NB4 (cell line): Measurements from ENCODE around the gene RPL41.
A peak's percentile ranks its signal among the peaks of the same experiment; 100 is the strongest.

ENCODE experiments used
- DNase-seq: peaks from one replicate; pipeline ENCODE4 v3.0.0; 2010; ENCODE audit warnings: low read depth
- H3K4me3 ChIP-seq: one replicate; pipeline ENCODE4 v1.5.1; 2011; ENCODE audit warnings: mild to moderate bottlenecking, low read depth, low read length, moderate library complexity
- MYC ChIP-seq: IDR thresholded peaks from 2 replicates; pipeline ENCODE4 v1.6.1; 2011; ENCODE audit warnings: low read depth, low read length
- POLR2A ChIP-seq: IDR thresholded peaks from 2 replicates; pipeline ENCODE4 v1.6.1; 2011; ENCODE audit warnings: mild to moderate bottlenecking; ENCODE audit not compliant: insufficient read length; ENCODE audit errors: extremely low read depth
- TF ChIP-seq, protein P1 (sequence below): IDR thresholded peaks from one replicate; pipeline ENCODE4 v1.5.1; 2012; ENCODE audit warnings: low read depth, low read length
- TF ChIP-seq, protein P2 (sequence below): IDR thresholded peaks from 2 replicates; pipeline ENCODE4 v1.6.1; 2011; ENCODE audit warnings: low read depth, low read length

Gene RPL41

DNA sequence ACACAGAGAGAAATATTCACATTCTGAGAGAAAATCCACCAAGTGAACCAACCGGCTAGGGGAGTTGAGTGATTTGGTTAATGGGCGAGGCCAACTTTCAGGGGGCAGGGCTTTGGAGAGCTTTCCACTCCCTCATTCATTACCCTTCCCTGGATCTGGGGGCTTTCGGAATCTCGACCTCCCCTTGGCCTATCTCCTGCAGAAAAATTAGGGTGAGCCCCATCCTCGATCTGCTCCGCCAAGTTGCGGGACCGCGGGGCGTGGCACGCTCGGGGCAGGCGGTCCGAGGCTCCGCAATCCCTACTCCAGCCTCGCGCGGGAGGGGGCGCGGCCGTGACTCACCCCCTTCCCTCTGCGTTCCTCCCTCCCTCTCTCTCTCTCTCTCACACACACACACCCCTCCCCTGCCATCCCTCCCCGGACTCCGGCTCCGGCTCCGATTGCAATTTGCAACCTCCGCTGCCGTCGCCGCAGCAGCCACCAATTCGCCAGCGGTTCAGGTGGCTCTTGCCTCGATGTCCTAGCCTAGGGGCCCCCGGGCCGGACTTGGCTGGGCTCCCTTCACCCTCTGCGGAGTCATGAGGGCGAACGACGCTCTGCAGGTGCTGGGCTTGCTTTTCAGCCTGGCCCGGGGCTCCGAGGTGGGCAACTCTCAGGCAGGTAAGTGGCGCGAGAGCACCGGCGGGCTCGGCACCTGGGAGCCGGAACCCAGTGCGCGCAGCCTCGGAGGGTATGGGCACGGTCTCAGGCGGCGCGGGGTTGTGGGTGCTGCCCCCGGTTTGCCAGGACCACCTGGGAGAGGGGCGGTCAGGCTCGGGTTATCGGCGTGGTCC lies 36.5 kb upstream of the RPL41 start, which contains the start of gene ERBB3:
TSS of gene ERBB3 (plus strand) at position 443 of the 833 bp plus-strand sequence. CDS start at position 579, 136 bp downstream.
- DNase-seq = peak; percentile 82
- peak within 1 kb of the TSS; percentile 57 for H3K4me3 ChIP-seq
- TF ChIP-seq, protein P1, sequence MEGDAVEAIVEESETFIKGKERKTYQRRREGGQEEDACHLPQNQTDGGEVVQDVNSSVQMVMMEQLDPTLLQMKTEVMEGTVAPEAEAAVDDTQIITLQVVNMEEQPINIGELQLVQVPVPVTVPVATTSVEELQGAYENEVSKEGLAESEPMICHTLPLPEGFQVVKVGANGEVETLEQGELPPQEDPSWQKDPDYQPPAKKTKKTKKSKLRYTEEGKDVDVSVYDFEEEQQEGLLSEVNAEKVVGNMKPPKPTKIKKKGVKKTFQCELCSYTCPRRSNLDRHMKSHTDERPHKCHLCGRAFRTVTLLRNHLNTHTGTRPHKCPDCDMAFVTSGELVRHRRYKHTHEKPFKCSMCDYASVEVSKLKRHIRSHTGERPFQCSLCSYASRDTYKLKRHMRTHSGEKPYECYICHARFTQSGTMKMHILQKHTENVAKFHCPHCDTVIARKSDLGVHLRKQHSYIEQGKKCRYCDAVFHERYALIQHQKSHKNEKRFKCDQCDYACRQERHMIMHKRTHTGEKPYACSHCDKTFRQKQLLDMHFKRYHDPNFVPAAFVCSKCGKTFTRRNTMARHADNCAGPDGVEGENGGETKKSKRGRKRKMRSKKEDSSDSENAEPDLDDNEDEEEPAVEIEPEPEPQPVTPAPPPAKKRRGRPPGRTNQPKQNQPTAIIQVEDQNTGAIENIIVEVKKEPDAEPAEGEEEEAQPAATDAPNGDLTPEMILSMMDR = no peak
- TF ChIP-seq POLR2A = no peak
- TF ChIP-seq MYC = no peak
- TF ChIP-seq, protein P2, sequence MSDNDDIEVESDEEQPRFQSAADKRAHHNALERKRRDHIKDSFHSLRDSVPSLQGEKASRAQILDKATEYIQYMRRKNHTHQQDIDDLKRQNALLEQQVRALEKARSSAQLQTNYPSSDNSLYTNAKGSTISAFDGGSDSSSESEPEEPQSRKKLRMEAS = no peak

DNA sequence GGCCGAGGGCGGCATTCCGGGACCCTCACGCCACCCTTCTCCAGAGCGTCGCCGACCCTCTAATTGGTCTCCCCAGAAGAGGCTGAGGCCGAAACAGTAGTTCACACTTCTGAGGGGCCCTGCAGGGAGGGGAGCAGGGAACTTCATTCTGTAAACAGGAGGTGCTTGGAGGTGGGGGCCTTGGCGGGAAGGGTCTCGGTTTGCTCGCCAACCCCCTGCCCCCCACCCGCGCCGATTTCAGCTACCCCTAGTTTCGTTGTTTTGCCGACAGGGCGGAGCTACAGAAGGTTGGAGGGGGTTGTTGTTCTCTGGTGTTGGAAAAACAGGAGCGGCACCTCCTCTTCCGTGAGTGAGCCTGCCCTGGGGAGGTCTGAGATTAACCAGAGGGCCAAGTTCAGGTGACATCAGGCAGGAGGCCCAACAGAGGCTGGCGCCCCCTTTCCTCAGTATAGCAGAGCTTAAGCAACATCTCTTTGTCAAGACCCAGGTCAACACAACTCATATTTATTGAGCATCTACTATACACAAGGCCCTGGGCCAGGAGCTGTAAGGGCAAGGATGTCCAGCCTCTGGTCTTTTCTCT lies 35.8 kb upstream of the RPL41 start:
- no peak overlapping the region for H3K4me3 ChIP-seq
- DNase-seq = no peak
- TF ChIP-seq, protein P2 = no peak
- TF ChIP-seq MYC = no peak
- TF ChIP-seq POLR2A = no peak
- TF ChIP-seq, protein P1 = no peak

DNA sequence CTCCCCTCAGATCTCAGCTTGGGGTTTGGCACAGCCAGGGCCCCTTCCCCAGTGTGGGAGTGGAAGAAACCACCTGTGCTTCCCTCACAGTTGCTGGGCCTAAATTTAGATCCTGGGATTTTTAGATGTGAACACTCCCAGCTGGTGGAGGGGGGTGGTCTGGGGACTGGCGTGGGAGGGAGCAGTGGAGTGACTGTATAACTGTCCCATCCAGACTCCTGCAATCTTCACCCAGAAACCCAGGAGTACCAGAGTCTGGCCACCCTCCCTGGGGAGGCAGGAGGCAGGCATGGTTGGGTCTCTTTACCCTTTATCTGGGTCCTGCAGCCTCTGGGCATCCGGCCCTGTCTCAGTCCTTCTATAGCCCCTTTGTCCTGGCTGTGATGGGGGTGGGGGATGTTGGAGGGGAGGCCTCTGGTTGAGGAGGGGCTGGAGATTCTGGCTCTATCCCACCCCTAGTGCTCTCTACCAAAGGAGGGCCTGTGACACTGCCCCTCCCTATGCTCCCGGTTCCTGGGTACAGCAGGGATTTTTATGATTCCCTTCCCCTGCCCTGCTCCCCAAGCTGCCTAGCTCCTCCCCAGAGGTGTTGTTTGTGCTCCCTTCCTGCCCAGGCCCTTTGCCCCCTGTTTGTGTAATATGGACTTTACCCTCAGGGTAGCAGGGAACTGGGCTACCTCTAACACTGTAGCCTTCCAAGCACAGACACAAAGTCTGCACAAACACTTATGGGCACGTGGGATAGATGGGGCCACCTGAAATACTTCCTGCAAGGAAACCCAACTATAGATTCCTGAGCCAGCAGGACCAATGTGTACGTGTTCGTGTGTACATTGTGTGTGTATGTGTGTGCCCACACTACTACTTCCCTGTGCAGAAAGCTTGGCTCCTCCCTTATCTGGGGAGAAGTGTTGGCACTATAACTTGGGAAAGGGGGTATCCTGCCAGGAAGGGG lies 34.8 kb upstream of the RPL41 start:
- DNase-seq = no peak
- no peak overlapping the region for H3K4me3 ChIP-seq

DNA sequence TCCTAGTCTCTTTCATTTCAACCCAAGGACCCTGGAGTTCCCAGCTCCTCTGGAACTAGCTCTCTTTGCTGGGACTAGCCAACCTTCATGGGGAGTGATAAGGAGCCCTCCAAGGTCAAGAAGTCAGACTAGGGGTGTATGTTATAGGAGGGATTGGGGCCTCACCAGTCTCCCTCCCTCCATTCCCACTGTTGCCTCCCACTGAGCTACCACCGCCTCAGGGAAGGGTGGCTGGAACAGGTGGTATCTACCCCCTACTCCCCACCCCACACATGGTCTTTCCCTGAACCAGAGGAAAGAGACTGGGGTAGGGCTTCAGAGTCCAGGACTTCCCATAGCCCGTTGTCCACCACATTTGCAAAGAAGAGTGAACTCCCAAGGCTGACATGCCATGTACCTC lies 34.1 kb upstream of the RPL41 start:
- no peak overlapping the region for H3K4me3 ChIP-seq
- TF ChIP-seq MYC (no peak), POLR2A (no peak)
- TF ChIP-seq, protein P2 = no peak
- TF ChIP-seq, protein P1 = no peak

More for the DNA sequence above, 34.8 kb upstream of the RPL41 start:
- TF ChIP-seq, protein P1 = no peak
- TF ChIP-seq POLR2A (no peak), MYC (no peak)
- TF ChIP-seq, protein P2 = no peak

DNA sequence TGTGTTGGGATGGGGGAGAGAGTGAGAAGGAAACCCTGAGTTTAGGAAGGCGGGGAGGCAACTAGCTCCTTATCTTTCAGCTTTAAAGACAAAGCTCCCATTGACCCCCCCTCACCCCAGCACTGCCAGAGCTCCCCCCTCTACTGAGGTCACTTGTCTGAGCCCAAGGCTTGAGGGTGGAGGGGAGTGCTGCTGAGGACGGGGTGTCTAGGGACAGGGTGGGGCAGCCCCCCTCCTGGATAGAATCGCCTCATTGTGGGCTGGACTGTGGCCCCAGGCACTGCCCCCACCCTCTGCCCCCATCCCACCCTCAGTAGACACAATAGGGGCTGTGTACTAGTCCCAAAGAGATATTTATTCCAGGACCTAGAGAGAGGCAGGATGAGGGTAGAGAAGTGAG lies 33.5 kb upstream of the RPL41 start:
- TF ChIP-seq MYC (no peak), POLR2A (no peak)
- TF ChIP-seq, protein P2 = no peak
- TF ChIP-seq, protein P1 = no peak
- H3K4me3 ChIP-seq = no peak overlapping the region
- DNase-seq = no peak

More for the DNA sequence above, 34.1 kb upstream of the RPL41 start:
- DNase-seq = no peak
